HG03139 (cell line): ENCODE results near the gene ZNF521.

Source experiments
- ATAC-seq: cut with Tn5 transposase; IDR thresholded peaks from one replicate; pipeline ENCODE4 v1.9.1; 2021; ENCODE audit not compliant: unreplicated experiment

The ZNF521 gene

GRCh38 chr18:25335676-25336075 is 16.3 kb downstream of the ZNF521 start:
- ATAC-seq: no peak

GRCh38 chr18:25335062-25335461 is 16.9 kb downstream of the ZNF521 start:
- no peak for ATAC-seq

GRCh38 chr18:25334588-25334987 is 17.4 kb downstream of the ZNF521 start:
- ATAC-seq: no peak

GRCh38 chr18:25332002-25332401 is 20.0 kb downstream of the ZNF521 start:
- no peak for ATAC-seq

GRCh38 chr18:25329783-25330182 is 22.2 kb downstream of the ZNF521 start:
- no peak for ATAC-seq

GRCh38 chr18:25327584-25327983 is 24.4 kb downstream of the ZNF521 start:
- ATAC-seq: no peak

- ATAC-seq: no peak
Observed at GRCh38 chr18:25326361-25326952, 25.5 kb downstream of the ZNF521 start.

GRCh38 chr18:25322806-25323205 is 29.2 kb downstream of the ZNF521 start:
- no peak for ATAC-seq

- ATAC-seq: no peak
Observed at GRCh38 chr18:25316381-25317018, 35.5 kb downstream of the ZNF521 start.

GRCh38 chr18:25314838-25315190 is 37.2 kb downstream of the ZNF521 start:
- ATAC-seq: no peak

GRCh38 chr18:25314151-25314837 is 37.7 kb downstream of the ZNF521 start:
- ATAC-seq: no peak

GRCh38 chr18:25313268-25313667 is 38.7 kb downstream of the ZNF521 start:
- no peak for ATAC-seq

GRCh38 chr18:25310045-25310444 is 41.9 kb downstream of the ZNF521 start:
- ATAC-seq: no peak

GRCh38 chr18:25308381-25308780 is 43.6 kb downstream of the ZNF521 start:
- no peak for ATAC-seq

GRCh38 chr18:25307192-25307591 is 44.8 kb downstream of the ZNF521 start:
- no peak for ATAC-seq

- ATAC-seq: no peak
Observed at GRCh38 chr18:25306671-25307070, 45.3 kb downstream of the ZNF521 start.

GRCh38 chr18:25305584-25305983 is 46.4 kb downstream of the ZNF521 start:
- no peak for ATAC-seq

GRCh38 chr18:25300492-25300891 is 51.5 kb downstream of the ZNF521 start:
- ATAC-seq: no peak

- ATAC-seq: no peak
Observed at GRCh38 chr18:25299426-25300300, 52.3 kb downstream of the ZNF521 start.

- ATAC-seq: no peak
Observed at GRCh38 chr18:25298853-25299274, 53.1 kb downstream of the ZNF521 start.

GRCh38 chr18:25295624-25296138 is 56.3 kb downstream of the ZNF521 start:
- no peak for ATAC-seq
